ENCODE measurements around the gene RETREG3. TPM values are rescaled to one million over a fixed set of nuclear protein-coding genes. Genes with fewer than 3 reads are reported as not detected.
"Not testable (repeated sequence)": the region's sequence is repeated elsewhere in the genome, so short reads cannot be mapped to it uniquely, and the experiment has no call there.

The RETREG3 gene
- total and polyA plus RNA-seq, 2 of the 4 experiments (the other 2 are of a cell fraction) = 18.1 to 44.1 TPM

DNA sequence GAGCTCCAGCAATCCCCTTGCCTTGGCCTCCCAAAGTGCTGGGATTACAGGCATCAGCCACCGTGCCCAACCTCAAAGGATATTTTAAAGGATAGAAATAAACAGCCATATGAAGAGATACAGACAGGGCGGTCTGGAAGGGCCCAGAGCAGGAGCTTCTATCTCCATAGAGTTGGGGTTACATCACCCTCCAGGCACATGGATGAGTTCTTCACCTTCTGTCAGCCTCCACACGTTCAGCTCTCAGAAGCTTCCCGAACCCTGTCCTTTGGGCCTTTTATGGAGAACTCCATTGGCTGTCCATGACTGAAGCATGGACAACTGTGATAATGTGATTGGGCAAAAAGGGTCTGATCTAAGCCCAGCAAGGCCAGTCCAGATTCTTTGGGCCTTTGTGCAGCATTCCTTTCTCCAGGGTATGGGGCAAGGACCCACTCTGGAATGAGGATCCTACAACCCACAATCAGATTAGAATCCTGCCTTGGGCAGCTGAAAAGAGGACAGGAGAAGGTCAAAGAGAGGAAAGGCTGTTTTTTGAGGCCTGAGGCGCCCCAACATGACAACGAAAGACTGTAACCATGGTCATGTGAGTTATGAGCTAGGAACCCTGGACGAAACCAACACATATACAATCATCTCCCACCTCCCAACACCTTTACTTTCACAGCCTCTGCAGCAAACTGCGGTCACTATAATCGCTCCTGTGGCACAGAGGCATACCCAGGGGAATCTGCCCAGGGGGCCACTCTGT is 63.2 kb downstream of the RETREG3 start:
- H2BK120ac ChIP-seq (ENCODE audit: low read depth, low read length); DNase-seq; H2BK5ac ChIP-seq (ENCODE audit: low read depth, low read length, poor library complexity, severe bottlenecking); H3K4me2 ChIP-seq (ENCODE audit: low read depth, low read length); H3K23ac ChIP-seq (ENCODE audit: low read depth, low read length); H4K91ac ChIP-seq (ENCODE audit: insufficient read depth, low read depth, low read length); H4K8ac ChIP-seq (ENCODE audit: low read depth in 2 of 2, low read length in 2 of 2); H2AK9ac ChIP-seq (replicated peaks; ENCODE audit: low read depth, low read length, poor library complexity); H3K9me3 ChIP-seq (ENCODE audit: control insufficient read depth, insufficient read depth, low read length); in situ Hi-C loops (cut with MboI; ENCODE audit: low sequenced_read_pairs); H3K4ac ChIP-seq (ENCODE audit: low read depth, low read length); H2BK20ac ChIP-seq (ENCODE audit: low read depth, low read length); H2AFZ ChIP-seq (replicated peaks; ENCODE audit: low read length, poor library complexity); H3K4me1 ChIP-seq (ENCODE audit: control insufficient read depth, insufficient read depth, low read length); dilution Hi-C loops (cut with HindIII; ENCODE audit: low sequenced_read_pairs, unreplicated experiment); intact Hi-C loops (cut with micrococcal nuclease); BruUV-seq (replicated peaks); H3K27ac ChIP-seq (ENCODE audit: insufficient read depth, low read length); H3K14ac ChIP-seq (replicated peaks; ENCODE audit: low read depth, low read length); H3K18ac ChIP-seq (ENCODE audit: low read depth, low read length); H3K9ac ChIP-seq (ENCODE audit: low read depth, low read length); H4K5ac ChIP-seq (ENCODE audit: low read depth, low read length); CTCF ChIA-PET; H3K4me3 ChIP-seq (ENCODE audit: insufficient read depth, low read depth, low read length); H3K27me3 ChIP-seq (ENCODE audit: control insufficient read depth, insufficient read depth, low read length); POLR2A ChIA-PET (ENCODE audit: unreplicated experiment); H2BK15ac ChIP-seq (ENCODE audit: low read depth, low read length); H4K20me1 ChIP-seq (ENCODE audit: insufficient read depth, low read length); H3K56ac ChIP-seq (ENCODE audit: extremely low read depth, insufficient read depth, low read length); H2AK5ac ChIP-seq (ENCODE audit: low read depth, low read length): not testable (repeated sequence)
- ATAC-seq (ENCODE audit: low read depth) = peak; percentile 40
- WGBS, 2 experiments (ENCODE audit: extremely low coverage in 2 of 2, insufficient read length in 1 of 2) = no CpG with 5 or more reads among the region's 9 CpGs
- H3K9me1 ChIP-seq (ENCODE audit: insufficient read depth, low read length) = peaks cover 11% of the 10 kb centered on the region
- peaks cover 3 to 16% of the 10 kb centered on the region in 2 experiments; a peak in 3 of 4 replicates for H3K79me1 ChIP-seq (ENCODE audit: low read depth in 1 of 2, low read length in 2 of 2)
- peaks cover 34% of the 10 kb centered on the region for H3K36me3 ChIP-seq (ENCODE audit: control insufficient read depth, insufficient read depth, low read length)

All from IMR-90 (cell line).